ENCODE data around the gene DMD. TPM values are rescaled to one million over a fixed set of nuclear protein-coding genes. Genes with fewer than 3 reads are reported as not detected.

The DMD gene
- total RNA-seq, 1 experiment from 2014 or later: 2.2 TPM

- Histone ChIP-seq H3K27me3 (ENCODE audit: control insufficient read depth, insufficient read depth, low read length) (no peaks in the 10 kb centered on the region), H3K4me1 (ENCODE audit: control insufficient read depth, insufficient read depth, low read length) (no peaks in the 10 kb centered on the region), H3K27ac (ENCODE audit: low read length) (no peak overlapping the region), H3K4me3 (ENCODE audit: low read depth in 2 of 2, low read length in 2 of 2) (no peak overlapping the region), H3K36me3 (ENCODE audit: control insufficient read depth, insufficient read depth, low read length) (no peaks in the 10 kb centered on the region), H3K9me3 (ENCODE audit: control insufficient read depth, insufficient read depth, low read depth, low read length) (no peaks in the 10 kb centered on the region)
- intact Hi-C loops (cut with micrococcal nuclease; ENCODE audit: unreplicated experiment) (no loop called here), in situ Hi-C loops (cut with HindIII; ENCODE audit: low pct_unique_long_range_greater_than_20kb, low sequenced_read_pairs) (no loop called here)
- ChIA-PET POLR2A (no interaction called here), CTCF (no interaction called here)
- no peak for DNase-seq (ENCODE audit: low read depth, low spot score)
- no peak for TF ChIP-seq REST (IDR thresholded peaks at IDR 0.05; ENCODE audit: insufficient read depth in 1 of 2, low read depth in 2 of 2, low read length in 1 of 2)
- no peak for TF ChIP-seq SIN3A (IDR thresholded peaks at IDR 0.05; ENCODE audit: borderline replicate concordance, insufficient read depth, low read depth, low read length)
- TF ChIP-seq, protein P1, sequence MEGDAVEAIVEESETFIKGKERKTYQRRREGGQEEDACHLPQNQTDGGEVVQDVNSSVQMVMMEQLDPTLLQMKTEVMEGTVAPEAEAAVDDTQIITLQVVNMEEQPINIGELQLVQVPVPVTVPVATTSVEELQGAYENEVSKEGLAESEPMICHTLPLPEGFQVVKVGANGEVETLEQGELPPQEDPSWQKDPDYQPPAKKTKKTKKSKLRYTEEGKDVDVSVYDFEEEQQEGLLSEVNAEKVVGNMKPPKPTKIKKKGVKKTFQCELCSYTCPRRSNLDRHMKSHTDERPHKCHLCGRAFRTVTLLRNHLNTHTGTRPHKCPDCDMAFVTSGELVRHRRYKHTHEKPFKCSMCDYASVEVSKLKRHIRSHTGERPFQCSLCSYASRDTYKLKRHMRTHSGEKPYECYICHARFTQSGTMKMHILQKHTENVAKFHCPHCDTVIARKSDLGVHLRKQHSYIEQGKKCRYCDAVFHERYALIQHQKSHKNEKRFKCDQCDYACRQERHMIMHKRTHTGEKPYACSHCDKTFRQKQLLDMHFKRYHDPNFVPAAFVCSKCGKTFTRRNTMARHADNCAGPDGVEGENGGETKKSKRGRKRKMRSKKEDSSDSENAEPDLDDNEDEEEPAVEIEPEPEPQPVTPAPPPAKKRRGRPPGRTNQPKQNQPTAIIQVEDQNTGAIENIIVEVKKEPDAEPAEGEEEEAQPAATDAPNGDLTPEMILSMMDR (IDR thresholded peaks at IDR 0.05): no peak
- no peak for TF ChIP-seq TCF7L2 (IDR thresholded peaks at IDR 0.05; ENCODE audit: low read depth, low read length)
- TF ChIP-seq POLR2AphosphoS5 (IDR thresholded peaks at IDR 0.05; ENCODE audit: low read depth, low read length): no peak
- ATAC-seq: no peak
- BruUV-seq (replicated peaks): no TSS peak
Measured at GRCh38 chrX:31376408-31377022, 1834.8 kb downstream of the DMD start.

GRCh38 chrX:31374786-31375185 is 1836.6 kb downstream of the DMD start:
- ChIA-PET POLR2A (no interaction called here), CTCF (no interaction called here)
- Histone ChIP-seq H3K36me3 (ENCODE audit: control insufficient read depth, insufficient read depth, low read length) (no peaks in the 10 kb centered on the region), H3K4me1 (ENCODE audit: control insufficient read depth, insufficient read depth, low read length) (no peaks in the 10 kb centered on the region), H3K4me3 (ENCODE audit: low read depth in 2 of 2, low read length in 2 of 2) (no peak overlapping the region), H3K27ac (ENCODE audit: low read length) (no peak overlapping the region), H3K9me3 (ENCODE audit: control insufficient read depth, insufficient read depth, low read depth, low read length) (no peaks in the 10 kb centered on the region), H3K27me3 (ENCODE audit: control insufficient read depth, insufficient read depth, low read length) (no peaks in the 10 kb centered on the region)
- DNase-seq (ENCODE audit: low read depth, low spot score) (no peak), ATAC-seq (no peak)
- intact Hi-C loops (cut with micrococcal nuclease; ENCODE audit: unreplicated experiment) (no loop called here), in situ Hi-C loops (cut with HindIII; ENCODE audit: low pct_unique_long_range_greater_than_20kb, low sequenced_read_pairs) (no loop called here)
- no TSS peak for BruUV-seq (replicated peaks)
- TF ChIP-seq TCF7L2 (IDR thresholded peaks at IDR 0.05; ENCODE audit: low read depth, low read length) (no peak), SIN3A (IDR thresholded peaks at IDR 0.05; ENCODE audit: borderline replicate concordance, insufficient read depth, low read depth, low read length) (no peak)

- intact Hi-C loops (cut with micrococcal nuclease; ENCODE audit: unreplicated experiment): no loop called here
- Histone ChIP-seq H3K27me3 (ENCODE audit: control insufficient read depth, insufficient read depth, low read length) (no peaks in the 10 kb centered on the region), H3K4me3 (ENCODE audit: low read depth in 2 of 2, low read length in 2 of 2) (no peak overlapping the region), H3K9me3 (ENCODE audit: control insufficient read depth, insufficient read depth, low read depth, low read length) (no peaks in the 10 kb centered on the region), H3K36me3 (ENCODE audit: control insufficient read depth, insufficient read depth, low read length) (no peaks in the 10 kb centered on the region), H3K4me1 (ENCODE audit: control insufficient read depth, insufficient read depth, low read length) (no peaks in the 10 kb centered on the region), H3K27ac (ENCODE audit: low read length) (no peak overlapping the region)
- POLR2A ChIA-PET: no interaction called here
- CTCF ChIA-PET: no interaction called here
- no peak for DNase-seq (ENCODE audit: low read depth, low spot score)
- no TSS peak for BruUV-seq (replicated peaks)
- in situ Hi-C loops (cut with HindIII; ENCODE audit: low pct_unique_long_range_greater_than_20kb, low sequenced_read_pairs): no loop called here
- TF ChIP-seq REST (IDR thresholded peaks at IDR 0.05; ENCODE audit: insufficient read depth in 1 of 2, low read depth in 2 of 2, low read length in 1 of 2) (no peak), POLR2AphosphoS5 (IDR thresholded peaks at IDR 0.05; ENCODE audit: low read depth, low read length) (no peak), SIN3A (IDR thresholded peaks at IDR 0.05; ENCODE audit: borderline replicate concordance, insufficient read depth, low read depth, low read length) (no peak), TCF7L2 (IDR thresholded peaks at IDR 0.05; ENCODE audit: low read depth, low read length) (no peak)
- TF ChIP-seq, protein P1 (IDR thresholded peaks at IDR 0.05): no peak
- no peak for ATAC-seq
Measured at GRCh38 chrX:31371956-31372355, 1839.4 kb downstream of the DMD start.

All from Panc1 (cell line).